ENCODE results near the gene CDH22.

Gene CDH22

GRCh38 chr20:46343975-46344357, 35.7 kb upstream of the CDH22 start:
- DNase-seq (ENCODE audit: low spot score) = no peak

GRCh38 chr20:46343348-46343974, 35.2 kb upstream of the CDH22 start:
- DNase-seq (ENCODE audit: low spot score) = no peak

- DNase-seq (ENCODE audit: low spot score) = no peak
Measured at GRCh38 chr20:46342451-46343347, 34.4 kb upstream of the CDH22 start.

- no peak for DNase-seq (ENCODE audit: low spot score)
Measured at GRCh38 chr20:46342010-46342378, 33.7 kb upstream of the CDH22 start.

GRCh38 chr20:46341074-46342009, 33.0 kb upstream of the CDH22 start:
- no peak for DNase-seq (ENCODE audit: low spot score)

- no peak for DNase-seq (ENCODE audit: low spot score)
Measured at GRCh38 chr20:46339037-46339436, 30.7 kb upstream of the CDH22 start.

GRCh38 chr20:46336735-46337134, 28.4 kb upstream of the CDH22 start:
- no peak for DNase-seq (ENCODE audit: low spot score)

GRCh38 chr20:46334303-46334904, 26.1 kb upstream of the CDH22 start:
- no peak for DNase-seq (ENCODE audit: low spot score)

GRCh38 chr20:46333161-46333991, 25.1 kb upstream of the CDH22 start:
- peak; percentile 17 for DNase-seq (ENCODE audit: low spot score)

- no peak for DNase-seq (ENCODE audit: low spot score)
Measured at GRCh38 chr20:46332373-46333160, 24.3 kb upstream of the CDH22 start.

- DNase-seq (ENCODE audit: low spot score) = no peak
Measured at GRCh38 chr20:46331611-46332361, 23.5 kb upstream of the CDH22 start.

GRCh38 chr20:46330831-46331371, 22.6 kb upstream of the CDH22 start:
- DNase-seq (ENCODE audit: low spot score) = no peak

- no peak for DNase-seq (ENCODE audit: low spot score)
Measured at GRCh38 chr20:46330072-46330763, 21.9 kb upstream of the CDH22 start.

GRCh38 chr20:46328200-46328882, 20.0 kb upstream of the CDH22 start:
- no peak for DNase-seq (ENCODE audit: low spot score)

GRCh38 chr20:46327557-46327956, 19.3 kb upstream of the CDH22 start:
- DNase-seq (ENCODE audit: low spot score) = no peak

- no peak for DNase-seq (ENCODE audit: low spot score)
Measured at GRCh38 chr20:46325789-46326188, 17.5 kb upstream of the CDH22 start.

GRCh38 chr20:46324960-46325703, 16.8 kb upstream of the CDH22 start:
- no peak for DNase-seq (ENCODE audit: low spot score)

Measured in pons (tissue), 1 donor.